HEK293 (cell line): ENCODE measurements around the gene DTX3L.

Experiments
- CTCF ChIA-PET: fragments of 350-600 bp; formaldehyde crosslinking; extraction: SDS; loops from one replicate; lab custom pipeline; 2021; ENCODE audit warnings: antibody characterized with exemption; lab: Yijun Ruan, JAX
- POLR2A ChIA-PET: fragments of 300-600 bp; formaldehyde crosslinking; extraction: SDS; loops from one replicate; lab custom pipeline; 2020; ENCODE audit warnings: antibody characterized with exemption, inconsistent platforms; lab: Yijun Ruan, JAX
- H3K27ac ChIP-seq: fragments of 200-500 bp; sonication (Bioruptor generic); 2 replicates; pipeline ENCODE4 v1.5.1; 2014; ENCODE audit warnings: low read depth, low read length, control low read depth, inconsistent platforms; ENCODE audit errors: extremely low read depth
- H3K36me3 ChIP-seq, 2 experiments: fragments of 200-500 bp in 1 of 2; sonication (Bioruptor generic) in 1 of 2; 1 replicate in 1 of 2; 2 replicates in 1 of 2; pipeline ENCODE4 v1.5.1; 2014 to 2017; ENCODE audit warnings: inconsistent platforms in 2 of 2, low read length in 2 of 2; ENCODE audit not compliant: control insufficient read depth in 2 of 2, insufficient read depth in 1 of 2
- H3K4me1 ChIP-seq: fragments of 200-500 bp; sonication (Bioruptor generic); 2 replicates; pipeline ENCODE4 v1.5.1; 2014; ENCODE audit warnings: mild to moderate bottlenecking, low read length, inconsistent platforms; ENCODE audit not compliant: control insufficient read depth, insufficient read depth
- H3K4me3 ChIP-seq: 2 replicates; pipeline ENCODE4 v1.5.1; 2011; ENCODE audit warnings: low read depth, mild to moderate bottlenecking, control low read depth, low read length, moderate library complexity
- H3K9me3 ChIP-seq: fragments of 200-500 bp; sonication (Bioruptor generic); 2 replicates; pipeline ENCODE4 v1.5.1; 2014; ENCODE audit warnings: low read depth, low read length, inconsistent platforms; ENCODE audit not compliant: control insufficient read depth, insufficient read depth
- BCL11A ChIP-seq: fragments of 450-650 bp; formaldehyde crosslinking; IDR thresholded peaks from 2 replicates; pipeline ENCODE4 v1.5.1; 2016; ENCODE audit warnings: low read depth, missing biosample characterization, missing genetic modification characterization
- KLF8 ChIP-seq: fragments of 450-650 bp; formaldehyde crosslinking; IDR thresholded peaks from 2 replicates; pipeline ENCODE4 v1.5.1; 2016; ENCODE audit warnings: missing biosample characterization, missing genetic modification characterization
- PRDM1 ChIP-seq: fragments of 450-650 bp; formaldehyde crosslinking; IDR thresholded peaks from 2 replicates; pipeline ENCODE4; 2016; ENCODE audit warnings: missing biosample characterization, missing genetic modification characterization
- REPIN1 ChIP-seq: fragments of 450-650 bp; formaldehyde crosslinking; IDR thresholded peaks from 2 replicates; pipeline ENCODE4 v1.5.1; 2017; ENCODE audit warnings: missing biosample characterization, missing genetic modification characterization, low read depth
- SCRT2 ChIP-seq: fragments of 450-650 bp; formaldehyde crosslinking; IDR thresholded peaks from 2 replicates; pipeline ENCODE4 v1.5.1; 2016; ENCODE audit warnings: missing biosample characterization, missing genetic modification characterization
- ZBTB10 ChIP-seq: fragments of 450-650 bp; formaldehyde crosslinking; IDR thresholded peaks from 2 replicates; pipeline ENCODE4 v1.5.1; 2016; ENCODE audit warnings: missing biosample characterization, missing genetic modification characterization
- ZNF10 ChIP-seq: fragments of 450-650 bp; formaldehyde crosslinking; IDR thresholded peaks from 2 replicates; pipeline ENCODE4 v1.5.1; 2017; ENCODE audit warnings: missing biosample characterization, missing genetic modification characterization
- ZNF214 ChIP-seq: fragments of 450-650 bp; formaldehyde crosslinking; IDR thresholded peaks from 2 replicates; pipeline ENCODE4 v1.5.1; 2017; ENCODE audit warnings: missing biosample characterization, mild to moderate bottlenecking, missing genetic modification characterization, borderline replicate concordance
- ZNF416 ChIP-seq: fragments of 450-650 bp; formaldehyde crosslinking; IDR thresholded peaks from 2 replicates; pipeline ENCODE4 v1.5.1; 2016; ENCODE audit warnings: missing biosample characterization, missing genetic modification characterization
- ZNF530 ChIP-seq: fragments of 450-650 bp; formaldehyde crosslinking; IDR thresholded peaks from 2 replicates; pipeline ENCODE4 v1.5.1; 2016; ENCODE audit warnings: low read depth, missing biosample characterization, missing genetic modification characterization
- ZNF621 ChIP-seq: fragments of 450-650 bp; formaldehyde crosslinking; IDR thresholded peaks from 2 replicates; pipeline ENCODE4 v1.5.1; 2017; ENCODE audit warnings: missing biosample characterization, missing genetic modification characterization
- ZNF624 ChIP-seq: fragments of 450-650 bp; formaldehyde crosslinking; IDR thresholded peaks from 2 replicates; pipeline ENCODE4 v1.5.1; 2017; ENCODE audit warnings: missing biosample characterization, missing genetic modification characterization
- ZNF654 ChIP-seq: fragments of 450-650 bp; formaldehyde crosslinking; IDR thresholded peaks from 2 replicates; pipeline ENCODE4 v1.5.1; 2016; ENCODE audit warnings: low read depth, missing biosample characterization, missing genetic modification characterization
- ZNF660 ChIP-seq: fragments of 450-650 bp; IDR thresholded peaks from 2 replicates; pipeline ENCODE4 v1.5.1; 2018; ENCODE audit warnings: missing biosample characterization, mild to moderate bottlenecking, missing genetic modification characterization
- ZSCAN30 ChIP-seq: fragments of 450-650 bp; IDR thresholded peaks from 2 replicates; pipeline ENCODE4 v1.5.1; 2018; ENCODE audit warnings: missing biosample characterization, mild to moderate bottlenecking, missing genetic modification characterization, moderate library complexity
- TF ChIP-seq, protein P1 (sequence below): fragments of 450-650 bp; formaldehyde crosslinking; IDR thresholded peaks from 2 replicates; pipeline ENCODE4 v1.5.1; 2016; ENCODE audit warnings: missing biosample characterization, missing genetic modification characterization
- TF ChIP-seq, protein P2 (sequence below): fragments of 450-650 bp; formaldehyde crosslinking; IDR thresholded peaks from 2 replicates; pipeline ENCODE4 v1.5.1; 2016; ENCODE audit warnings: missing biosample characterization, missing genetic modification characterization, low read depth

DTX3L gene

DNA sequence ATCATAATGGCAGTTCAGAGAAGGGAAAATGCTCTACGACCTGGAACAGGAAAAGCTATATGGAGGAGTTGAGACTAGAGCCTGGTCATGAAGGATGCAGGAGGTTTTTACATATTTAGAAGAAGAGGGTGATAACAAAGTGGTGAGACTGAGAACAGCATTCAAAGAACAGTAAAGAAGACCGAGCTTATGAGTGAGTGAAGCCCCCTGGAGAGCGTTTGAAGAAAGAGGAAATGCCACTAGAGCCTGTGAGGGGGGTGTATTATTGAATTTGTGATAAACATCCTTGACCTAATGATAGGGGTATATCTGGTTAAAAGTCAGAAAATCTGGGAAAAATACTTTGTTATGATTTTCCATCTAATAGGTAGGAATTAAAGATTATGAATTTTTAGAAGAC lies 4.2 kb upstream of the DTX3L start:
- POLR2A ChIA-PET = interaction anchor here (1.8 kb wide), 1 partner anchor 45 kb away, joined by 7 read pairs; the partner anchor contains the start of gene KPNA1
- H3K27ac ChIP-seq = no peak overlapping the region
- H3K36me3 ChIP-seq = peaks cover 0 to 9% of the 10 kb centered on the region in 2 experiments; a peak in 1 of 3 replicates
- TF ChIP-seq ZNF214 (tag by site-specific recombination) (no peak), ZNF621 (tag by site-specific recombination) (no peak), ZNF416 (tag by site-specific recombination) (no peak), ZNF10 (tag by site-specific recombination) (no peak), ZNF530 (tag by site-specific recombination) (no peak)
- TF ChIP-seq, protein P1, sequence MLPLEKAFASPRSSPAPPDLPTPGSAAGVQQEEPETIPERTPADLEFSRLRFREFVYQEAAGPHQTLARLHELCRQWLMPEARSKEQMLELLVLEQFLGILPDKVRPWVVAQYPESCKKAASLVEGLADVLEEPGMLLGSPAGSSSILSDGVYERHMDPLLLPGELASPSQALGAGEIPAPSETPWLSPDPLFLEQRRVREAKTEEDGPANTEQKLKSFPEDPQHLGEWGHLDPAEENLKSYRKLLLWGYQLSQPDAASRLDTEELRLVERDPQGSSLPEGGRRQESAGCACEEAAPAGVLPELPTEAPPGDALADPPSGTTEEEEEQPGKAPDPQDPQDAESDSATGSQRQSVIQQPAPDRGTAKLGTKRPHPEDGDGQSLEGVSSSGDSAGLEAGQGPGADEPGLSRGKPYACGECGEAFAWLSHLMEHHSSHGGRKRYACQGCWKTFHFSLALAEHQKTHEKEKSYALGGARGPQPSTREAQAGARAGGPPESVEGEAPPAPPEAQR (tag by site-specific recombination) = no peak
- CTCF ChIA-PET = interaction anchor here (0.6 to 2.4 kb wide), 2 partner anchors 119 to 277 kb away, joined by 5 to 14 read pairs; no protein-coding TSS in a partner anchor
- H3K4me1 ChIP-seq = no peaks in the 10 kb centered on the region
- no peaks in the 10 kb centered on the region for H3K9me3 ChIP-seq
- H3K4me3 ChIP-seq = no peak overlapping the region

- POLR2A ChIA-PET = interaction anchor here (1.8 kb wide), 1 partner anchor 46 kb away, joined by 7 read pairs; the partner anchor contains the start of gene KPNA1
- CTCF ChIA-PET = interaction anchor here (1.0 to 2.4 kb wide), 2 partner anchors 118 to 331 kb away, joined by 4 to 14 read pairs; no protein-coding TSS in a partner anchor
- peaks cover 0 to 4% of the 10 kb centered on the region in 2 experiments; a peak in 1 of 3 replicates for H3K36me3 ChIP-seq
- 0 out of 2 replicates have a peak, but pooled peaks have one; percentile 13 for TF ChIP-seq ZNF660 (tag by site-specific recombination)
- peak; percentile 49 for TF ChIP-seq ZNF654 (tag by site-specific recombination)
- no peak for TF ChIP-seq ZNF624 (tag by site-specific recombination)
- TF ChIP-seq ZSCAN30 = no peak
- no peak for TF ChIP-seq KLF8 (tag by site-specific recombination)
- 0 out of 2 replicates have a peak, but pooled peaks have one; percentile 13 for TF ChIP-seq PRDM1 (tag by site-specific recombination)
- TF ChIP-seq ZBTB10 = no peak
- no peak for TF ChIP-seq REPIN1 (tag by site-specific recombination)
- peak; percentile 51; the same call in 1 of the 2 replicates for TF ChIP-seq SCRT2
- TF ChIP-seq, protein P2, sequence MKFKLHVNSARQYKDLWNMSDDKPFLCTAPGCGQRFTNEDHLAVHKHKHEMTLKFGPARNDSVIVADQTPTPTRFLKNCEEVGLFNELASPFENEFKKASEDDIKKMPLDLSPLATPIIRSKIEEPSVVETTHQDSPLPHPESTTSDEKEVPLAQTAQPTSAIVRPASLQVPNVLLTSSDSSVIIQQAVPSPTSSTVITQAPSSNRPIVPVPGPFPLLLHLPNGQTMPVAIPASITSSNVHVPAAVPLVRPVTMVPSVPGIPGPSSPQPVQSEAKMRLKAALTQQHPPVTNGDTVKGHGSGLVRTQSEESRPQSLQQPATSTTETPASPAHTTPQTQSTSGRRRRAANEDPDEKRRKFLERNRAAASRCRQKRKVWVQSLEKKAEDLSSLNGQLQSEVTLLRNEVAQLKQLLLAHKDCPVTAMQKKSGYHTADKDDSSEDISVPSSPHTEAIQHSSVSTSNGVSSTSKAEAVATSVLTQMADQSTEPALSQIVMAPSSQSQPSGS (tag by site-specific recombination) = peak; percentile 43; the same call in 1 of the 2 replicates
- TF ChIP-seq BCL11A = no peak
- no peak overlapping the region for H3K27ac ChIP-seq
- H3K4me1 ChIP-seq = no peaks in the 10 kb centered on the region
- H3K9me3 ChIP-seq = no peaks in the 10 kb centered on the region
- no peak overlapping the region for H3K4me3 ChIP-seq
Measured at GRCh38 chr3:122560680-122561079, 3.5 kb upstream of the DTX3L start.
